PFSK-1 (cell line): ENCODE results near the gene ARL15.

Experiments used
- FOXP2 ChIP-seq: optimal IDR thresholded peaks from 2 replicates; pipeline ENCODE3; 2011; ENCODE audit warnings: borderline replicate concordance, control low read depth, inconsistent platforms; ENCODE audit not compliant: insufficient read depth; ENCODE audit errors: extremely low read length, extremely low read depth
- POLR2AphosphoS5 ChIP-seq: IDR thresholded peaks from 2 replicates; pipeline ENCODE4 v1.6.1; 2012; ENCODE audit warnings: low read depth, mild to moderate bottlenecking, control low read depth, low read length, moderate library complexity
- REST ChIP-seq, 2 experiments: IDR thresholded peaks; 2 replicates each; pipeline versions ENCODE4 v1.6.1 to v1.8.0; 2011 to 2012; ENCODE audit warnings: low read depth in 2 of 2, low read length in 2 of 2, control low read depth in 1 of 2, inconsistent platforms in 1 of 2, mild to moderate bottlenecking in 1 of 2, moderate library complexity in 1 of 2; ENCODE audit not compliant: insufficient read depth in 1 of 2
- SIN3A ChIP-seq: IDR thresholded peaks from 2 replicates; pipeline ENCODE4 v1.6.1; 2012; ENCODE audit warnings: mild to moderate bottlenecking, low read length, moderate library complexity, borderline replicate concordance; ENCODE audit not compliant: insufficient read depth
- TAF1 ChIP-seq: IDR thresholded peaks from 2 replicates; pipeline ENCODE4 v1.6.1; 2012; ENCODE audit warnings: low read length, control low read depth, borderline replicate concordance; ENCODE audit not compliant: insufficient read depth

ARL15 gene

GRCh38 chr5:54243483-54244080, 66.8 kb downstream of the ARL15 start:
- TF ChIP-seq TAF1 (no peak), FOXP2 (no peak), SIN3A (no peak), POLR2AphosphoS5 (no peak), REST (IDR thresholded peaks at IDR 0.05; ENCODE audit: insufficient read depth in 1 of 2, low read depth in 2 of 2, low read length in 2 of 2) (no peak)

GRCh38 chr5:54242297-54242696, 68.1 kb downstream of the ARL15 start:
- TF ChIP-seq REST (IDR thresholded peaks at IDR 0.05; ENCODE audit: insufficient read depth in 1 of 2, low read depth in 2 of 2, low read length in 2 of 2) (no peak), FOXP2 (no peak), POLR2AphosphoS5 (no peak), TAF1 (no peak)

GRCh38 chr5:54234304-54234933, 76.0 kb downstream of the ARL15 start:
- TF ChIP-seq FOXP2 (no peak), REST (IDR thresholded peaks at IDR 0.05; ENCODE audit: insufficient read depth in 1 of 2, low read depth in 2 of 2, low read length in 2 of 2) (no peak), SIN3A (no peak), TAF1 (no peak), POLR2AphosphoS5 (no peak)

GRCh38 chr5:54230936-54231685, 79.3 kb downstream of the ARL15 start:
- TF ChIP-seq SIN3A (no peak), TAF1 (no peak), REST (IDR thresholded peaks at IDR 0.05; ENCODE audit: insufficient read depth in 1 of 2, low read depth in 2 of 2, low read length in 2 of 2) (no peak), POLR2AphosphoS5 (no peak), FOXP2 (no peak)
